GM18861 (cell line): Measurements from ENCODE around the gene SSBP4.

Experiments
- ATAC-seq: cut with Tn5 transposase; IDR thresholded peaks from one replicate; pipeline ENCODE4 v1.9.1; 2021; ENCODE audit not compliant: unreplicated experiment

The SSBP4 gene

DNA sequence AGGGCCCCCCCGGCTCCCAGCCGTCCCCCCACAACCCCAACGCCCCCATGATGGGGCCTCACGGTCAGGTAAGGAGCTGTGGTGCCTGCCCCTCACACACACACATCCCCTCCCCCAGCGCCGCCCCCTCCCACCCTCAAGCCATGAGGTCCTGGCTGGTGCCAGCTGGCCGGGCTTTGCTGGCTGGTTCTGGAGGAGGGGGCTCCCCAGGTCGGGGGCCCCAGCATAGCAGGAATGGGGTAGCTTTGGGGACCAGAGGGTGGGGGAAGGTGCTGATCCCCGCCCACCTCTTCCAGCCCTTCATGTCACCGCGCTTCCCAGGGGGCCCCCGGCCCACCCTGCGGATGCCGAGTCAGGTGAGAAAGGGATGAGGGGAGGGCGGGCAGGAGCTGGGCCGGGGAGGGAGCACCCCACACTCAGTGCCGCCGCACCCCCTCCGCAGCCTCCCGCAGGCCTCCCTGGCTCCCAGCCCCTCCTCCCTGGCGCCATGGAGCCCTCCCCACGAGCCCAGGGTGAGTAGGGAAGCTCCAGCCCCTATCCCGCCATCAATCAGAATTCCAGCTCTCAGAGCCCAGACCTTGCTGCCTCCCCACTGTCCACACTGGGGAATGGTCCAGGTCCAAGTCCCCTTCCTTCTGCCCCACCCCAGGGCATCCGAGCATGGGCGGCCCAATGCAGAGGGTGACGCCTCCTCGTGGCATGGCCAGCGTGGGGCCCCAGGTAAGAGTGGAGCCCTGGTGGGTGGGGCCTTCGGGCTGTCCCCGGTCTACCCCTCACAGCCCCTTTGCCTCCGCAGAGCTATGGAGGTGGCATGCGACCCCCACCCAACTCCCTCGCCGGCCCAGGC lies 12.4 kb downstream of the SSBP4 start:
- no peak for ATAC-seq

DNA sequence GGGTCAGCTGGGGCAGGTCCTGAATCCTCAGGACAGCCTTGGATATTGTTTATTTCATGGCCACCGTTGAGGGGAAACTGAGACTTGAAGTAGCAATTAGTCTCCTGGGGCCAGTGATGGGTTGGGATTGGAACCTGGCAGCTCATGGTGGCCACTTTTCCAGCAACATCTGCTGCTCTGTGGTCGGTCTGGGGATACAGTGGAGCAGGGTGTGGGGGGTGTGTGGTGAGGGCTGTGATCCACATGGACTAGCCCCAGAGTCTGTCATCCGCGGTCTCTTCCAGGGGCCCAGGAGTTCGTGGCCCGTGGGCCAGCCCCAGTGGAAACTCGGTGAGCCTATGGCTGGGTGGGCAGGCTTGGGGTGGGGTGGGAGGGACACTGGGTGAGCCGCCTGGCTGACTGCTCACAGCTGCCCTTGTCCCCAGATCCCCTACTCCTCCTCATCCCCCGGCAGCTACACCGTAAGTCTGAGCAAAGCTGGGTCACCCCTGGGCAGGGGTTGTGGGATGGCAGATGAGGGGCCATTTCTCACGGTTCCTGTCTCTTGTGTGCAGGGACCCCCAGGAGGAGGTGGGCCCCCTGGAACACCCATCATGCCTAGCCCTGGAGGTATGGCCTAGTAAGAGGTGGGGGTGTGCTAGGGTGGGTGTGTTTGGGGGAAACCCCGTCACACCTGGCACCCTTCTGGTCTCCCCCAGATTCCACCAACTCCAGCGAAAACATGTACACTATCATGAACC lies 13.2 kb downstream of the SSBP4 start:
- no peak for ATAC-seq

DNA sequence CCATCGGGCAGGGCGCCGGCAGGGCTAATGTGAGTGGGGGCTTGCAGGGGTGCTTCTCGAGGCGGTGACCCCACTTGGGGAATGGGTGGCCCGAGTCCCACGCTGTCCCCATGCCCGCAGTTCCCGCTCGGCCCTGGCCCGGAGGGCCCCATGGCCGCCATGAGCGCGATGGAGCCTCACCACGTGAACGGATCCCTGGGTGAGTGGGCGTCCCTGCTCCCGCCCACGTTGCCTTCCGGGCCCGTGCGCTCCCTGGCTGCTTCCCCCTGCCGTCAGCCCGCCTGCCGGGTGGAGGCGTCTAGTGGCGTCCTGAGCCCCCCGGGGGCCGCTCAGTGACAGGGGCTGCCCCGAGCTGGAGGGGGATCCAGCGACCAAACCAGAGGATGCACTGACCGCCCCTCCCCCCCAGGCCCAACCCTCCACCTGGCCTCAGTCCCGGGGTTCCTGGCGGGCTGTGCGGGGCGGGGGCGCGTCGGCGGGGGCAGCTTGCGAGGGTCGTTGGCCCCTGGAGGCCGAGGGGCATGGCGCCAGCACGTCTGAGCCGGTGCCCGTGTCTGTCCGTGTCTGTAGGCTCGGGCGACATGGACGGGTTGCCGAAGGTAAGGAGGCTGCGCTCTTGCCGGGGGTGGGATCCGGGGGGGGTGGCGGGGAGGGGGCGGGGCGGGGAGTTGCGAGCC lies 14.0 kb downstream of the SSBP4 start:
- no peak for ATAC-seq

GRCh38 chr19:18433735-18434398 lies 14.7 kb downstream of the SSBP4 start:
- no peak for ATAC-seq

- no peak for ATAC-seq
Observed at GRCh38 chr19:18434411-18435175, 15.4 kb downstream of the SSBP4 start.

DNA sequence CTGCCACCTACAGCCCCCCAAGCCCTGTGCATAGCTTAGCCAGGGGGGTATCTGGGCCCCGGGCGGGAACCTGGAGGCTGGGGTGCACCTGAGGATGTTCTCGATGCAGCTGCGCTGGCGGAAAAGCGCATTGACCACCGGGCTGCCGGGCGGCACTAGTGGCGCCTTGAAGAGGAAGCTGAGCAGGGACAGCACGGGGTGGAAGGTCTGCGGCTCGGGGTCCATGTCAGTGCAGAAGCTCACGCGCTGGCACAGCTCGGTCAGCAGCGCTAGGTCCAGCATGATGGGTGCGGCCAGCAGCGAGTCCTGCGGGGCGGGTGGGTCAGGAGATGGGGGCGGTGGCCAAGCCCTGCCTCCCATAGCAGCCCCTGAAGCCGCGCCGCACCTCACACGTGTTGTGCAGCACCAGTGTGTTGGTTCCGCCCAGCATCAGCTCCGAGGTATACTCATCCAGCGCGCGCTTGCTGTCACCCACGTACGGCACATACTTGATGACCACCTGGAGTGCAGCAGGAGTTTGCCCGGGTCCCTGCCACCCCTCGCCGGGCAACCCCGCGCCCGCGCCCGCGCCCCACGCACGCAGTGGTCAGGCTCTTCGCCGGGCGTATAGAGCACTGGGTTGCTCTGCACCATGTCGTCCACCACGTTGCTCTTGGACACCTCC lies 16.1 kb downstream of the SSBP4 start:
- no peak for ATAC-seq

GRCh38 chr19:18435842-18436670 lies 16.9 kb downstream of the SSBP4 start:
- ATAC-seq = no peak

GRCh38 chr19:18436671-18437490 lies 17.7 kb downstream of the SSBP4 start:
- ATAC-seq = no peak

DNA sequence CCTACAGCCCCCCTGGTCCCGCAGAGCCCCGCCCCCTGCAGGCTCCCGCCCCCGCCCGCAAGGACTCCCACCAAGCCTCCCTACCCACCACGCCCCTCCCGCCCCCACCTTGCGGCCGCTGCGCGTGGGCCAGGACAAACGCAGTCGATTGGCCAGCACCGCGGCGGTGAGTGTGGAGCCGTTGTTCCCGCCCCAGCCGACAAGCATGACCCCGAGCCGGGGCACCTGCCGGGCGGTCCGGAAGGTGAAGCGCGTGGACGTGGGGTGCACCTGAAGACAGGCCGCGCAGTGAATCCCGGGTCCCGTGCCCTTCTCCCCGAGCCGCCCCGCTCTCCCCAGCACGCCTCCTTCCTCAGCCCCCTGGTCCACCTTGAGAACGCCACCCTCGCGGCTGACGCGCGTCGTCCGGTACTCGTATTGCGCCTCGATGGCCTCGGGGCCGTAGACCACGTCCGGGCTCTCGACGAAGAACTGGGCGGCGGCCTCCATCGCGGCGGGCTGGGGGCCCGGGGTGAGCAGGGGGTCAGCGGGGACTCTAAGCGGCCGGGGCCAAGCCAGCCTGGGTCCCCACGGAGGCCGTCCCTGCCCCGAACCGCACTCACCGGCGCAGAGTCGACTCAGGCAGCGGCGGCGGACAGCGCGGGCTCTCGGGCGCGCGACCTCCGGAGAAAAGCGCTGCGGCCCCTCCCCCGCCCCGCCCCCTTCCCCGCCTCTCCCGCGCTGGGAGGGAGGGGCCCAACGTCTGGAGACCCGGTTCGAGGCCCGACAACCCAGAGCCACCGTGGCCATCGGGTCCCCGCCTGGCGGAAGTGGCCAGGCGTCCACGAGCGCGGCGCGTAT lies 18.5 kb downstream of the SSBP4 start, which contains the start of gene ISYNA1:
Gene ISYNA1 (minus strand): TSS at position 643 of the 840 bp plus-strand sequence. CDS start 154 bp downstream, at position 489.
- ATAC-seq = no peak

- ATAC-seq = no peak
Observed at GRCh38 chr19:18438331-18439024, 19.3 kb downstream of the SSBP4 start.

DNA sequence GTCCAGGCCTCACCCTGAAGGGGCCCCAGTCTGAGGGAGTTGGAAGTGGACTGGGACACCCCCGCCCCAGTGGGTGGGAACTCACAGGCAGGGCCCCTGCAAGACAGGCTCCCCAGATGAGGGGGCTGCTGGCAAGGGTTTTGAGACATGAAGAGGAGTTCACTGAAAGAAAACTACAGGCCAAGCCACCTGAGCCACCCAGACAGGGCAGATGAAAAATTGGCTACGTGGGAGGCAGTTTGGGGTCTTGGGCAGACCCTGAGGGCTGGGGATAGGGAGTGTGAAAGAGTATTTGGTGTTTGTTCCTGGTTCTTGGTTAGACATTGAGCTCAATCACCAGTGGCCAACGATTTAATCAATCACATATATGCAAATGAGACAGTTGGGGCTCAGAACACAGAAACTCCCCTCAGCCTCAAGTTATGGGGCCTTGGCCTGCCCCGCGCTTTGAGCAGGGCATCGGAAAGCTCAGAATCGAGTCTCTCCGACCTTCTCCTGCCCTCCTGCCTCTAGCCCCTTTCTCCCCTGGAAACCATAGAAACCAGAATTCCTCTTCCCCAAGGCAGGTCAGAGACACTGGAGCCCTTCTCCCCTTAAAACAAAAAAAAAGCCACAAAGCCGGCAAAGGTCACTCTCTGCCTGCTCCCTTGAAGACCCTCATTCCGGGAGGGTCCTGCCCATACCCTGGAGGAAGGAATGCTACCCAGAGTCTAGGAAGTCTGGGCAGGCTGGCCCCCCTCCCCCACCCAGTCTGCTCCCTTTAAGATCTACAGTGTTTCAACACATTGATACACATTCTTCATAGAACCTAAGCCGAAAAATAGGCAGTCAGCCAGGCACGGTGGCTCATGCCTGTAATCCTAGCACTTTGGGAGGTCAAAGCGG lies 20.1 kb downstream of the SSBP4 start:
- no peak for ATAC-seq

DNA sequence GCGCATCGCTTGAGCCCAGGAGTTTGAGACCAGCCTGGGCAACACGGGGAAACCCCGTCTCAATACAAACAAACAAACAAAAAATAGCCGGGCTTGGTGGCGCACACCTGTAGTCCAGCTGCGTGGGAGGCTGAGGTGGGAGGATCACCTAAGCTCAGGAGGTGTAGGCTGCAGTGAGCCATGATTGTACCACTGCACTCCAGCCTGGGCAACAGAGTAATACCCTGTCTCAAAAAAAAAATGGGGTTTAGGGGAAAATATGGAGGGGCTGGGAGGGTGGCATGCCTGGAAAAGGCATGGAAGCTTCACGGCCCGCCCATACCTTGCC lies 20.7 kb downstream of the SSBP4 start:
- no peak for ATAC-seq

- no peak for ATAC-seq
Observed at GRCh38 chr19:18440415-18440877, 21.2 kb downstream of the SSBP4 start.

DNA sequence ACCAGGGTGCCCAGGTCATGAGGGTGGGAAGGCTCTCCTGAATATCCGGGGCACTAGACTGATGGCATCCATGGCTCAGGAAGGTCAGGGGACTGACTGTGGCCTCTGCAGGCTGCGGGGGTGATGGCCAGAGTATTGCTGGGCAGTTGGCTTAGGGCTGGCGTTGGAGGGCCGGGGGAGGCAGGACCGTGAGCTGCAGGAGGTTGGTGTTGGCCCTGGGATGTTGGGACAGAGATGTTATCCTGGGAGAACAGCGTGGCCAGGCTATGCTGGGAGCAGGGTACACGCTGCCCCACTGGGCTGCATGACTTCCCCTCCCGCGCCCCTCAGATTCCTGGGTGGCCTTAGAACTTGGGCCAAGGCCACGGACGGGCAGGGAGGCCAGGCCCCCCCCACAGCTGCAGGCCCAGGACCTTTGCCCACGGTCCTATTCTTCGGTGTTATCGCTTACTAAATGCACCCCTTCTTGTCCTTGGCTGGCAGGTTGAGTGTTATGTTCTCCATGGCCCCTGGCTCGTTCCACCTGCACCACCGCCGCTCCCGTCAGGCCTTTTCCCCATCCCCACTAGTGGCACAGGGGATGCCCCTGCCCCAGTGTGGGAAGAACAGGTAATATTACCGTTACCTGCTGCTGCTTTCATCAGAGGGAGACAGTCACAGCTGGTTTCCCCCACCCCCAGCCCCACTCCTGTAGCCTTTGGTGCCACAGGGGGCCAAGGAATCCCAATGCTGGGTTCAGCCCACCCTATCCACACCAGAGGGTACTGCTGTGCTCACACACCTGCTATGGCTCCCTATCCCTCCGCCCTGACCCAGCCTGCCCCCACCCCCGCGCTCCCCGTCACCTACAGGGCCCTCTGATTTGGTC lies 22.0 kb downstream of the SSBP4 start:
- no peak for ATAC-seq
